ENCODE measurements around the gene ARFGAP1.

Gene ARFGAP1

DNA sequence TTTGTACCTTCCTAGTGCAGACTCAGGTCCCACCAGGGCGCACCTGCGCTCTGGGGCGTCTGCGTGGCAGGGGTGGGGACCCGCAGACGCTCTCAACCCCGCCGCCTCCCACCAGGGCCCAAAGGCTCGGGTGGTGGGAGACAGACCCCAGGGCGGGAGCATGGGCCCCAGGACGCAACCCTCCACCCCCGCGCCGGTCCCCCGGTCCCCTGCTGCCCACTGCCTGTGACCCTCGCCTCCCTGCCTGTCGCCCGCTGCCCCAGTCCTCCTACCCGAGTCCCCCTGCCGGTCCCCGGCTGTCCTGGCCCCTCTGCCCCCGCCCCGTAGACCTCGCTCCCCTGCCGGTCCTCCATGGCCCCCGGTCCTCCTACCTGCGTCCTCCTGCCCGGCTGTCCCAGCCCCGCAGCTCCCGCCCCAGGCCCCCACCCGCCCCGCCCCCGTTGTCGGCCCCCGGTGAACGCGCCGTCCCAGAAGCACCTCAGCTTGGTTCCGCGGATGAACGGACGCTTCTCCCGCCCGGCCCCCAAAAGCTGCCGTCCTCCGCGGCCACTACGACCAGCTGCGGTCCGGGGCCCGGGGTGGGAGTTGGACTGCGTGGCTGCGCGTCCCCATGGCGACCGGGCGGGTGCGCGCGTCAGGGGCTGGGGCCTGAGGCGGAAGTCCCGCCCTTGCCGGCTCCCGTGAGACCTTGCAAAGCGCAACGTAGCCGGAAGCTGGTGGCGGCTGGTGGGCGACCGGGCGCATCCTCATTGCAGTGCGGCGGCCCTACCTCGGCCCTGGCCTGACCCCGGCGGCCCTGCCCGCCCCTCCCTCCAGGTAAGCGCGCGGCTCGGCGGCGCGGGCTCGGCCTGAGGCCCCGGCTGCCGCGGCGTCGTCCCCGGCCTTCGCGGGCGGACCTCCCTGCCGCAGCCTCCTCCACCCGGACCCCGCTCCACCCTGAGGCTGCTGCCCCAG lies at the start of gene ARFGAP1:
Gene ARFGAP1, plus strand, starts transcription at position 709 of the 954 bp plus-strand sequence. CDS start 2,768 bp downstream, outside the sequence.
- peak; percentile 50 for DNase-seq (ENCODE audit: low read depth, low spot score)

DNA sequence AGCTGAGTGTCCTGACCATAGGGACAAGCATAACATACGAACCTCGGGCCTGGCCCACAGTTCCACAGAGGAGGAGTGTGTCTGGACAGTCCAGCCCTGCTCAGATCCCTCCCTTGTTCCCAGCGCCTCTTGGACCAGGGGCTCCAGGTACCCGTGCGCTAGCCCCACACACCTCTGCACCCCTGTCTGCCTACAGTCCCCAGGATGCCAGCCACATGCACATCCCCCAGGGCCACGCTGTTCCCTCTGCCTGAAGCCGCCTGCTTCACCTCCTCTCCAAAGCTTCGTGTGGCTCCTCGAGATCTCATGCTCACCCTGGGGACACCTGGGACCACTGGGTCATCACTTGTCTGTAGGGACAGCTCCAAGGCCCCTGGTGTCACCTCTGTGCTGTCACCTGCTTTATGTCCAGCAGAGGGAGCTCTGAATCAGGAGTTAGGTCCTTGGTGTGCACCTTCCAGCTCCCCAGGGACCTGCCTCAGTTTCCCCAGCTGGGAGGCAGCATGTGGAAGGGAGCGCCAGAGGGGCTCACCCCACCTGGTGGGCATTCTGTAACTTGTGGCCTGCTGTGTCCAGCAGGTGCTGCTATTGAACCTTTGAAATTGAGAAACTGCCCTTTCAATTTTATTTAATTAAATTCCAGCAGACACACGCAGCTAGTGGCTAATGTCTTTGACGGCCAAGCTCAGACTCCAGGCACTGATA lies 49.3 kb upstream of the ARFGAP1 start:
- DNase-seq (ENCODE audit: low read depth, low spot score) = no peak

DNA sequence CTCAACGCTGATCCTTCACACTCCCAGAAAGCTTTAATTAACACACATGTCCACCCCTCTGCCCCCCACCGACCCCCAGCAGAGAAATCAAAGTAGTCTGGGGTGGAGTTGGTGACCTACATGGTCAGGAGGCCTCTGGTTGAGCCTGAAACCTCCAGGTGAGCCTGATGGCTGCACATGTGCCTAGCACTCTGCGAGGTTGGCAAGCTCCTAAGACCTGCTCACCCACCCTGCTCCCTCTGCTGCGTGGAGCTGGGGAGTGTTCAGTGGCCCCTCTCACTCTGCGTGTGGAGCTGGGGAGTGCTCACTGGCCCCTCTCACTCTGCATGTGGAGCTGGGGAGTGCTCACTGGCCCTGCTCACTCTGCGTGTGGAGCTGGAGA lies 48.8 kb upstream of the ARFGAP1 start:
- no peak for DNase-seq (ENCODE audit: low read depth, low spot score)

DNA sequence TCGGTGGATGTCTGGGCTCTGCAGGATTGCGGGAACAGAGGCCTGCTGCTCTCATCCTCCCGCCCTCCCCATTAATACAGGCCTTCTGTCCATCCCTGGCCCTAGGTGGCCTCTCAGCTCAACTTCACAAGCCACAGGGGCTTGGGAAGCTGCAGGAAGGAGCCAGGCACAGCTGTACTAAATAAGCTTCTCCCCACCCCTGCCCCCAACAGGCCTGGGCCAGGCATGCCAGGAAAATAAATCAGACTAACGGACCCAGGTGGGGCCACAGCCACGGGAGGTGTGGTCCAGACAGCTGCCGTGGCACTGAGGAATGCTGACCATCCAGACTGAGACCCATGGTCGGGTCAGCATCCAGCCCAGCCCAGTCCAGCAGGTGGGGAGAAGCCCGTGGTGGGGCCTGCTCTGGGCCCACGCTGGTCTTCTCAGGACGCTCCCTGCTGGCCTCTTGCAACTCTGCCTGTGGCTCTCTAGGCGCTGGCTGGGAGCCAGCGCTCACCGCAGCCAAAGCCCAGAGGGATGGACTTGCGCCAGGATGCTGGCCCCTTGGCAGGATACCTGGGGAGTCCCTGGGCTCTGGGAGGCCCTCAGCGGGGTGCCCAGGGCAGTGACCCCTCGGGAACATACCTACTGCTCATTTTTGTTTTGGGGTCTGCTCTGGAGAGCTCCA lies 48.1 kb upstream of the ARFGAP1 start:
- peak; percentile 67 for DNase-seq (ENCODE audit: low read depth, low spot score)

DNA sequence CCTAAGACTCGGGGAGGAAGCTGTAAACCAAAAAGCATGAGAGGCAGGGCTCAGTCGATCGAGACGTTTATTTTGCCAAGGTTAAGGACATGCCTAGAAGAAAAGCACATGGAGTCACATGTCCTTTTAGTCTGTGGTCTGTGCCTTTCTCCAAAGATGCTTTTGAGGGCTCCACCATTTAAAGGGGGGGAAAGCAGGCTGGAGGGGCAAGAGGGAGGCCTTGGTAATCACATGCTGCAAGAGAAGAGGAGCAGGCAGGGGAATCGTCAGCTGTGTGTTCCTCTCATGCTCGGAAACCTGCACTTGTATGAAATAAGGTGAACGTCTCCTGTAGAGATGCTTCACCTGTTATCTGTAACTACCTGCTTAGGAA lies 47.5 kb upstream of the ARFGAP1 start:
- DNase-seq (ENCODE audit: low read depth, low spot score) = no peak

DNA sequence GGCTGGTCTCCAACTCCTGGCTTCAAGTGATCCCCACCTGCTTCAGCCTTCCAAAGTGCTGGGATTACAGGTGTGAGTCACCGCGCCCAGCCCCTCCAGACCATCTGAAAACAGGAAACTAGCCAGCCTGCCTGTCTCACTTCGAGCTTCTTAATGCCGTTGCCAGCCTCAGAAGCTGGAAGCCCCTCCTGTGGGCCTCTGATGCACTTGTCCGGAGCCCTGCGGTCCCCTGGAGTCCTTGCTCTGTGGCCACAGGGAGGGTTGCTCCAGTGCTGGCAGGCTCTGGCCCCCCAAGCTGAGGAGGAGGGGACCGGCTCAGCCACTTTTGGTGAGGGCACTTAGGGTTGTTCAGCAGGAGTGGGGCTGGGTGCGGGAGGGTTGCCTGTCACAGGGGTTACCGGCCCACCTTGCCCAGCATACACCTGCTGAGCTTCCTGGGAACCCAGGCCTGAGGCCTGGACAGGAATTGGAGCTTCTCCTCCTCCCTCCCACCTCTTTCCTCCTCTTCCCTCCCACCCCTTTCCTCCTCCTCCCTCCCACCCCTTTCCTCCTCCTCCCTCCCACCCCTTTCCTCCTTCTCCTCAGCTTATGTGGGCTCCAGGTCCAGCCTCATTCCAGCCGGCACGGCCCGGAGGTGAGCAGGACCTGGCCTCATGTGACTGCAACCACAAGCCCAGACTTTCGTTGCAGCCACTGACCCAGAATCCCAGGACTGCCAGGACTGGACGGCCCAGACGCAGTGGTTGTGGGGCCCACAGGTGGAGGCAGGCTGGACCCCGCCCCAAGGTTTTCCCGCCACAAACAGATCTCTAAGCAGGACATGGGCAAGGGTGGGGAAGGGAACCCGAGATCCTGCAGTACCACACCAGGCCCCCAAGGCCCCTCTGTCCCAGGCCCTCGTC lies 46.3 kb upstream of the ARFGAP1 start:
- DNase-seq (ENCODE audit: low read depth, low spot score) = no peak

DNA sequence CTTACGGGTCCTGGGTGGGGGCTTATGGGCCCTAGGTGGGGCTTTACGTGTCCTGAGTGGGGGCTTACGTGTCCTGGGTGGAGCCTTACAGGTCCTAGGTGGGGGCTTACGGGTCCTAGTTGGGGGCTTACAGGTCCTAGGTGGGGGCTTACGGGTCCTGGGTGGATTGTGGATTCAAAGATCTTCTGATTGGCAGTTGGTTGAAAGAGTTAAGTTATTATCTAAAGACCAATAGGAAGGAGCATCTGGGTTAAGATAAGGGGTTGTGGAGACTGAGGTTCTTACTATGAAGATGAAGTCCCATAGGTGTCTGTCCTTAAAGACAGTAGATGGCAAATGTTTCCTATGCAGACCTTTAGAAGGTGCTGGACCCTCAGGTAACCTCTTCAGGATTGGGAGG lies 45.4 kb upstream of the ARFGAP1 start:
- no peak for DNase-seq (ENCODE audit: low read depth, low spot score)

DNA sequence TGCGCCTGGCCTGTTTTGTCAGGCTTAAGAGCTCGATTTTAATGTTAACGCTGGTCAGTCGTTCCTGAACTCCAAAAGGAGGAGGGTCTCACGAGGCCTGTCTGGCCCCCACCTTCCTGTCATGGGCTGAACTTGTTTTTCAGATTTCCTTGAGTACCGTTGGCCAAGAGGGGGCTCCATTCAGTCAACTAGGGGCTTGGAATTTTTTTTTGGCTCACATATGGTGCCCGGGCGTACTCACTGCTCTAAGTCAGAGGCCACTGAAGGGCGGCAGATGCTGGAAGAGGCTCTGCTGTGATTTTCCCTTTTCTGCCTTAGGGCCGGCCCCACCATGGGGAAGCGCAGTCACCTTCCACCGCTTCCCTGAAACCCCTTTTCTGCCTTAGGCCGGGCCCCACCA lies 43.8 kb upstream of the ARFGAP1 start:
- no peak for DNase-seq (ENCODE audit: low read depth, low spot score)

DNA sequence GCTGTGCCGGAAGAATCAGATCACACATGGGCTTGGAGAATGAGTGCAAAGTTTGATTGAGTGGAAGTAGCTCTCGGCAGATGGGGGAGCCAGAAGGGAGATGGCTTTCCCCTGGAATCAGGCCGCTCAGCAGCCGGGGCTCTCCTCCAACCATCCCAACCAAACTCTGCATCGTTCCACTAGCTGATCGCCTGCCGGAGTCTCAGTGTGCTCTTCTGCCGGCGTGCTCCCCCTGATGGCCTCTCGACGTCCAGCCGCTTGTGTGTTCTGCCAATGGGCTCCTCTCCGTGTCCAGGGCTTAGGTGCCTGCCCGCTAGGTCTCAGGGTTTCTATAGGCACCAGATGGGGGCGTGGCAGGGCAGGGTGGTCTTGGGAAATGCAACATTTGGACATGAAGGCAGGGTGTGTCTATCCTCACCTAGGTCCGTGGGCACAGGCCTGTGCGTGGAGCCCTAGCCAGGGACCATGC lies 41.8 kb upstream of the ARFGAP1 start:
- no peak for DNase-seq (ENCODE audit: low read depth, low spot score)

DNA sequence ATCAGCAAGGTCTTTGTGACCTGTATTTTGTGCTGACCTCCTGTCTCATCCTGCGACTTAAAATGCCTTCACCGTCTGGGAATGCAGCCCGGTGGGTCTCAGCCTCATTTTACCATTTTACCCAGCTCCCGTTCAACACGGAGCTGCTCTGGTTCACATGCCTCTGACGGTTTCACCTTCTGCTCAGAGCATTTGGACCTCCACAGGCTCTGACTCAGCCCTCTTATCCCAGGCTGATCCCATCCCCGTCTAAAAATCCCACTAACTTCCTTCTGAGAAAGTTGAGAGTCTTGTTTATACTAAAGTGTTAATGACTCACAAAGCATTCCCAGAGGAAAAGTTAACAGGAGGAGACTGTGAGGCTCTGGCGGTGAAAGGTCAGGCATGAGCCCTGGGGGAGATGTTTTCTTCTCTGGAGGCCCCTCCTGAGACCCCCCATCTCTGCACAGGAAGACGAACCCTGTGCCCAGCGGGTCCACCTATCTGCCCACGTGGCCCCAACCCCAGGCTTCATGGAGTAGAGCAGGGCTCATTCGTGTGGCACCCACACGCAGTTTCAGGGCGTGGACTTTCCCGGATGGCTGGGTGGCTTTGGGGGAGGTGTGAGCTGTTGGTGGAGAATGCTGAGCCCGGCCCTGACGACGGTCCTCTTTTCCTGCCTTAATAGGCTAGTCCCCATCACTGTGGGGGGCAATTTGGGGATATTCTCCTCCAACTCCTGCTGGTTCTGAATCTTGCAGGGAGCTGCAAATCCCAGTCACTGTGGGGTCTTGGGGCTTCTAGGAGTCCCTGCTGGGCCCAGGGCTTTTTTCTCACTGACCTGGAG lies 40.2 kb upstream of the ARFGAP1 start:
- peak; percentile 74 for DNase-seq (ENCODE audit: low read depth, low spot score)

DNA sequence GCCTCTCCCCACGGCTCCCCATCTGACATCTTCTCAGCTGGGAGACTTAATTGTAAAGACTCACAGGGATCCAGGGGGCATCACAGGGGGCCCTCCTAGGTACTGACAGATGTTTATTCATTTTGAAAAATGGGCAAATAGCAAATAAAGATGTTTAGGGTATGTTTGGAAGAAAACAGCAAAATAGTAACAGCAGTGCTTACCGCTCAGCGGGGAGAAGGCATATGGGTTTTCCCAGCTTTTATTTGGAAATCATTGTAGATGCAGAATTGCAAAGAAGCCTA lies 39.6 kb upstream of the ARFGAP1 start:
- no peak for DNase-seq (ENCODE audit: low read depth, low spot score)

DNA sequence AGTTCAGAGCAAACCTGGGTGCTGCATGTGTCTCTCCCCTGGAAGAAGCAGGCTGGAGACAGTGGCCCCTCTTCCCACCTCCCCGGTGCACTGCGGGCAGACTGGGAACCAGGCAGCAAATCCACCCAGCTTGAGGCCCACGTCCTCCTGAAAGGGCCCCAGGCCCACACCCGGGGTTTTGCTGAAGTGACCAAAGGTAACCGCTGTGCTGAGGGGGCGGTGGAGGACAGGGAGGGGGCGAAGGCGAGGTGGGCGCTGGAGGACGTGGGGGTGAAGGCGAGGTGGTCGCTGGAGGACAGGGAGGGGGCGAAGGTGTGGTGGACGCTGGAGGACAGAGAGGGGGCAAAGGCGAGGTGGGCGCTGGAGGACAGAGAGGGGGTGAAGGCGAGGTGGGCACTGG lies 38.7 kb upstream of the ARFGAP1 start:
- no peak for DNase-seq (ENCODE audit: low read depth, low spot score)

DNA sequence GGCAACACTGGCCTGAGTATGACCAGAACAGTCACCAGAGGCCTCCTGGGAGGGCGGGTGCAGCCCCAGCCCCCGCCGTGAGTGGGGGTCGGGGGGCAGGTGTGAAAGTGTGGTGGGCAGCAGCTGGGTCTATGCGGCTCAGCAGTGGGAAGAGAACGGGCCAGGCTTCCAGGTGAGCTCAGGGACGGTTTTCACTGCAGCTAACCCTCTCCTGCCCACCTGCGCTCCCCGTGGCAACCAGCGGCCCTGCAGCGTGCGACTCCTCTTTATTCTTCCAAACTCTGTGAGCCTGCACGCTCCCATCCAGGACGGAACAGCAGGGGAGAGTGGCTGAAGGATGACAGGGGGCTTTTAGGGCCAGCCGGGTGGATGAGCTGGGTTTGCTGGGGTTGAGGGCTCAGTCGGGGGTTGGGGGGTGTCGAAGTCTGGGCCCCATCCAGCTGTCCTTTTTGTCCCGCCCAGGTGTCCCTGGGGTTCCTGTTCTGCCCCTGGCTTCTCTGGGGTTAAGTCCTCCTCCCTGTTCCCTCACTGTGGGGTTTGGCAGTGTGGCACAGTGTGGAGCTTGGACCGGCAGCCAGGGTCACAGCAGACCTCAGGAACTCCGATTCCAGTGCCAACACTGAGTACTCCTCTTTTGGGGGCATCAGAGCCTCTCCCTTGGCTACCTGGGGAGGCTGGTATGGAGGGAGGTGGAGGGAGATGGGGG lies 37.8 kb upstream of the ARFGAP1 start:
- no peak for DNase-seq (ENCODE audit: low read depth, low spot score)

DNA sequence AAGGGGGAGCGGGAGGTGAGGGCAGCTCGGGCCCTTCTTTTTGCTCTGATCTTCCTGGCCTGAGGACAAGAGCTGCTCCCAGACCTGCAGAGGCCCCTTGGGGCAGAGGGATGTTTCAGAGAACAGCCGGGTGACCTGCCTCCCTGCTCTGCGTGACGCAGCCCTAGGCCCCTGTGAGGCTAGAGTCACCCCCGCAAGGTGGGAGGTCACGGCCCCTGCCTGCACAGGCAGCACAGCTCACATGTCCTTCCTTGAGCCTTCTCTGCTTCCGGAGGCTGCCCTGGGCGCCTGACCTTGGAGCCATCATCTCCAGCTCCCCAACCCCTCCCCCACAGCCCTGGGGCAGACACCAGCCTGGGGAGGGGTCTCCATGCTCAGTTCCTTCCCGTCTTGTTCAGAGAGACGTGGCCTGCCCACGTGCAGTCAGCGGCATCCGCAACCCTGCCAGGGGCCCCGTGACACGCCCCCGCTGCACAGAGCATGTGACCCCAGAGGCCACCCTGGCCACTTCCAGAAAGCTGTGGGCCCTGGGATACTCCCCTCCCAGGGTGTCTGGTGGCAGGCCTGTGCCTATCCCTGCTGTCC lies 37.1 kb upstream of the ARFGAP1 start, which contains the start of gene BIRC7:
Gene BIRC7, plus strand, starts transcription at position 507 of the 585 bp plus-strand sequence. CDS start 192 bp downstream, outside the sequence.
- DNase-seq (ENCODE audit: low read depth, low spot score) = no peak

DNA sequence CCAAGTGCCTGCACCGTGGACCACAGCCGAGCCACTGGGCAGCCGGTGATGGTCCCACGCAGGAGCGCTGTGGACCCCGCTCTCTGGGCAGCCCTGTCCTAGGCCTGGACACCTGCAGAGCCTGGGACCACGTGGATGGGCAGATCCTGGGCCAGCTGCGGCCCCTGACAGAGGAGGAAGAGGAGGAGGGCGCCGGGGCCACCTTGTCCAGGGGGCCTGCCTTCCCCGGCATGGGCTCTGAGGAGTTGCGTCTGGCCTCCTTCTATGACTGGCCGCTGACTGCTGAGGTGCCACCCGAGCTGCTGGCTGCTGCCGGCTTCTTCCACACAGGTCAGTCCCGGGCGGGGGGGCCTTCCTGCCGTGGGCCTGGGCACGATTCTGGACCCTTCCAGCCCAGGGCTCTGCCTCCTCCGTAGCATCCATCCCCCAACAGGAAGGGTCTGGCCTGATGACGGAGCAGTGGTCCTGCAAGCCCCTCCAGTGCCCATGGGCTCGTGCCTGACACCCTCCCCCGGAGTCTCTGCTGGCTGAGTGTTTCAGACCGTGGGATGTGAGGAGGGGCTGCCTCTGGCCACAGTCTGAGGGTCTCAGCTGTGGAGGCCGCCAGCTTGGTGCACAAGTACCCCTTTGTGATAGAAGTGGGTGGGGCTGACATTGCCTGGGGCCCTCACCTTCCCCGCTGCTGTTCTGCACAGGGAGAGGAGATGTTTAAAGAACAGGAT lies 36.3 kb upstream of the ARFGAP1 start:
- DNase-seq (ENCODE audit: low read depth, low spot score) = no peak

DNA sequence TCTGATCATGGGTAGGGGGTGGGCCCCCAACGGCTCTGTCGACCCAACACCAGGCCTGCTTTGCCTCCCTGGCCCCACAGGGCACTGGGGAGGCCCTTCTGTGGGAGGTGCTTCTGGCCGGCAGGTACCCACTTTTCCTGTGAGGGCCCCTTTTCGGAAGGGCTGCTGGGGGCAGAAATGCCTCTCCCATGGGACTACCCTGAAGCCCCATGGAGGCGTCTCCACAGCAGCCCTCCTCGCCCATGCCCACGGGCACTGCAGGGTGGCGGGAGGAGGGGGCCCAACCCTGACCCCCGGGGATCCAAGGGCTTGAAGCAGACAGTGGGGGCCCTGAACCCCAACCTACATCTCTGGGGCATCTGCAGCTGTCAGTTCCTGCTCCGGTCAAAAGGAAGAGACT lies 34.6 kb upstream of the ARFGAP1 start:
- DNase-seq (ENCODE audit: low read depth, low spot score) = no peak

DNA sequence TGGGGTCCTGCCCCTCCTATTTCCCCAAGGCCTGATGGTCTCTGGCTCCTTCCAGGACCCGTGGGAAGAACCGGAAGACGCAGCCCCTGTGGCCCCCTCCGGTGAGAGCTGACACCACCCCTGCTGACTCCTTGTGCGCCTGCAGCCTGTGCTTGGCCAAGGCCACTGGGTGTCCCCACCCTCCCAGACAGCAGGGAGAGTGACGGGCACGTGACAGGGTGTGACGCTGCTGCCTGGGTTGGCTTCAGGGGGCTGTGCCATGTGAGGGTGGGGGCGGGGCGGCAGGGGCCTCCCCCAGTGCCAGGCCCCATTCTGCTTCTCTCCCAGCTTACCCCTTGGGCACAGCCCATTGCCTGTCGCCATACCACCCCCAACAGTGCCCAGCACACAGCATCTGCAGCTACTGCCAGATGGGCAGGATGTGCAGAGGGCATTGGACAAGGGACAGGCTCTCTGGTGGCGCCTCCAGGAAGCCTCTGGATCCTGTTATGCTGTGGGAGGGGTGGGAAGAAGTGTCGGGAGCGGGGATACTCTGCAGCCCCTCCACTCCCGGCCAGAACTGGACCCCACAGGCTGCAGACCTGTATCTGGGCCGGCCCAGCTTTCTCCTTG lies 34.0 kb upstream of the ARFGAP1 start:
- no peak for DNase-seq (ENCODE audit: low read depth, low spot score)

DNA sequence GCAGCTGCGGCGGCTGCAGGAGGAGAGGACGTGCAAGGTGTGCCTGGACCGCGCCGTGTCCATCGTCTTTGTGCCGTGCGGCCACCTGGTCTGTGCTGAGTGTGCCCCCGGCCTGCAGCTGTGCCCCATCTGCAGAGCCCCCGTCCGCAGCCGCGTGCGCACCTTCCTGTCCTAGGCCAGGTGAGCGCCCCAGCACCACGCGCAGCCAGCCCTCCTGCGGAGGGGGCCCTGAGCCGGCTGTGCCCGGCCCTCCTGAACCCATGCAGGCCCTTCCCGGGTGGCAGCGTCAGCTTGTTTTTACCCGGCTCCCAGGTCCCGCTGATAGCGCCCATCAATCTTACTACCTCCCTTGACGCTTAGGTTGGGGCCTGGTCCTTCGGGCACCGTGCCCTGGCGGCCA lies 33.2 kb upstream of the ARFGAP1 start:
- no peak for DNase-seq (ENCODE audit: low read depth, low spot score)
